Immature natural killer cell (primary cell): ENCODE data around the gene STOML1. TPM values are rescaled to one million over a fixed set of nuclear protein-coding genes. Genes with fewer than 3 reads are reported as not detected.

ENCODE experiments used
- polyA plus RNA-seq, 3 donors: library from polyadenylated mRNA; unstranded; fragments of 300-500 nt; fragmentation: Illumina TruSeq; gene quantifications; one replicate each; pipeline ENCODE4 v1.2.3, GENCODE V29; 2021

The STOML1 gene
- polyA plus RNA-seq, 3 donors from 2014 or later, result 12.7 to 17.4 (median 13.2) TPM

Other genes with a start within 250 kb of the STOML1 start
- not detected for gene INSYN1, start 238.9 kb downstream of the STOML1 start, polyA plus RNA-seq
- not detected for gene TBC1D21, start 118.7 kb downstream of the STOML1 start, polyA plus RNA-seq
- 1 to 10 TPM in 1 of 3 donors, under 1 TPM in 1, not detected in 1; 0.98 to 1.1 TPM for gene LOXL1, start 65.8 kb downstream of the STOML1 start, polyA plus RNA-seq
- 10 to 100 TPM in 2 of 3 donors, 1 to 10 TPM in 1; 8.0 to 47.7 (median 16.2) TPM for gene PML, start 2.4 kb upstream of the STOML1 start, polyA plus RNA-seq
- not detected for gene GOLGA6A, start 90.3 kb upstream of the STOML1 start, polyA plus RNA-seq
- not detected for gene ISLR2, start 138.3 kb upstream of the STOML1 start, polyA plus RNA-seq
- gene ISLR, start 181.4 kb upstream of the STOML1 start, polyA plus RNA-seq, result not detected
- not detected for gene STRA6, start 210.5 kb upstream of the STOML1 start, polyA plus RNA-seq
- not detected for gene CCDC33, start 244.0 kb upstream of the STOML1 start, polyA plus RNA-seq